ENCODE results near the gene MGA. TPM values are rescaled to one million over a fixed set of nuclear protein-coding genes. Genes with fewer than 3 reads are reported as not detected.

Gene MGA
- total and polyA plus RNA-seq, 2 of the 8 experiments (the other 6 are each of a cell fraction or from before 2014, with no cell fraction given) = 7.6 to 53.2 TPM

DNA sequence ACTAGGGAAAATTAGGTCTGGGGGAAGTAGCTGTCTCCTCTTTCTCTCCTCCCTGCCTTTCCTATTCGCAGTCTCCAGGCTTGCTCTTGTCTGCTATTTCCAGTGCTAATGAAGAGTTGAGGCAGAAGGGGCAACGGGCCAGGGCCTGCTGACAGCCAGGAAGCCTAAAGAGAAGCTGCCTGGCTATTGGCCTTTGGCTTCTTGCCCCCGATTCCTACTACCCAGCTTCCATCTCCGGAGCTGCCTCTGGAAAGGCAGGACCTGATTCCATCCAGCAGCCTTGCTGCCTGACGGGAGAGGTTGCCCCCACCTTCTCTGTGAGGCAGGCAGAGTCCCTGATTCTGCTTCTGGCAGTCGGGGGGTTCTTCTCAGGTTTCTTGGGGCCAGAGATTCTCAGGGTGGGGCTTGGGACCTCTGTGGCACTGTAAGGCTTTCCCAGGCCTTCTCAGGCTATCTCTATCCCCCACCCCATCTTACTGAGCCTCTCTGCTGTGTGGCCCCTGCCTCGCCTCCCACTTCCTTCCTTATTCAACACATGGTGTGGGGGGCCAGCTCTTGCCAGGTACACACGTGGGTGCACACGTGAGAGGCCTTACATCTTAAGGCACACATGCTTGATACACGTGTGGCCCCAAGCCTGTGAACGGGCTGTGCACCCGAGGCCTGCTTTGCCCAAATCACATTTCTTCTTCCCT is 149.5 kb downstream of the MGA start (continued):
- TF ChIP-seq GABPA (IDR thresholded peaks at IDR 0.05; ENCODE audit: borderline replicate concordance, insufficient read depth, low read length) (no peak), CTCF (IDR thresholded peaks at IDR 0.05; ENCODE audit: control extremely low read depth in 1 of 3, insufficient read depth in 1 of 3, low read depth in 1 of 3, low read length in 3 of 3) (no peak), POLR2AphosphoS5 (IDR thresholded peaks at IDR 0.05; ENCODE audit: low read depth, low read length) (no peak)
- TF ChIP-seq, protein P1, sequence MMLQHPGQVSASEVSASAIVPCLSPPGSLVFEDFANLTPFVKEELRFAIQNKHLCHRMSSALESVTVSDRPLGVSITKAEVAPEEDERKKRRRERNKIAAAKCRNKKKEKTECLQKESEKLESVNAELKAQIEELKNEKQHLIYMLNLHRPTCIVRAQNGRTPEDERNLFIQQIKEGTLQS (IDR thresholded peaks at IDR 0.05; ENCODE audit: insufficient read depth, low read depth, low read length) = no peak

All from H1 (cell line).